ENCODE results near the gene PTPRG.

DNA sequence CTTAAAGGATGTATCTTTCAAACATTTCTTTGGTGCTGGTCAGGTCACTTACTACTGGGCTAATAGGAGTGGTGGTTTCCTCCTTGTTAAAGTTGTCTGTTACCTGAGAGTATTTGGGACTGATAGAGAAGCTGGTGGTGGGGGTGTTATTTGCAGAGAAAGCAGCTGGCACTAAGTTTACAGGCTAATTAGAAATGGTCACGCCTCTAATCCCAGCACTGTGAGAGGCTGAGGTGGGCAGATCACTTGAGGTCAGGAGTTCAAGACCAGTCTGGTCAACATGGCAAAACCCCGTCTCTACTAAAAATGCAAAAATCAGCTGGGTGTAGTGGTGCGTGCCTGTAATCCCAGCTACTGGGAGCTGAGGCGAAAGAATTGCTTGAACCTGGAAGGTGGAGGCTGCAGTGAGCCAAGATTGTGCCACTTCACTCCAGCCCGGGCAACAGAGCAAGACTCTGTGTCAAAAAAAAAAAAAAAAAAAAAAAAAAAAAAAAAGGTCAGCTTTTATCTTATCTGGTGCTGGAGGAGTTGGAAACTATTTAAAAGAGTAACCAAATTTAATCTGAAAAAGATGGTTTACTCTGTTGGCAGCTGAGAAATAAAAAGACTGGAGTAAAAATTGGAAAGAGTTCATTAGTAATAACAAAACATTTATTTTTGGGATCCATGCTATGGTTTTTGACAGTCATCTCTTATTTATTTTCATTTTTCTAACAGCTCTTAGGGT lies 332.6 kb downstream of the PTPRG start:
- TF ChIP-seq, protein P1, sequence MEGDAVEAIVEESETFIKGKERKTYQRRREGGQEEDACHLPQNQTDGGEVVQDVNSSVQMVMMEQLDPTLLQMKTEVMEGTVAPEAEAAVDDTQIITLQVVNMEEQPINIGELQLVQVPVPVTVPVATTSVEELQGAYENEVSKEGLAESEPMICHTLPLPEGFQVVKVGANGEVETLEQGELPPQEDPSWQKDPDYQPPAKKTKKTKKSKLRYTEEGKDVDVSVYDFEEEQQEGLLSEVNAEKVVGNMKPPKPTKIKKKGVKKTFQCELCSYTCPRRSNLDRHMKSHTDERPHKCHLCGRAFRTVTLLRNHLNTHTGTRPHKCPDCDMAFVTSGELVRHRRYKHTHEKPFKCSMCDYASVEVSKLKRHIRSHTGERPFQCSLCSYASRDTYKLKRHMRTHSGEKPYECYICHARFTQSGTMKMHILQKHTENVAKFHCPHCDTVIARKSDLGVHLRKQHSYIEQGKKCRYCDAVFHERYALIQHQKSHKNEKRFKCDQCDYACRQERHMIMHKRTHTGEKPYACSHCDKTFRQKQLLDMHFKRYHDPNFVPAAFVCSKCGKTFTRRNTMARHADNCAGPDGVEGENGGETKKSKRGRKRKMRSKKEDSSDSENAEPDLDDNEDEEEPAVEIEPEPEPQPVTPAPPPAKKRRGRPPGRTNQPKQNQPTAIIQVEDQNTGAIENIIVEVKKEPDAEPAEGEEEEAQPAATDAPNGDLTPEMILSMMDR (IDR thresholded peaks at IDR 0.05) = no peak
- TF ChIP-seq POLR2A (IDR thresholded peaks at IDR 0.05) = no peak

All from adrenal gland (tissue), 5 donors.